Endothelial cell of umbilical vein (primary cell): ENCODE results near the gene PHLPP1. TPM values are rescaled to one million over a fixed set of nuclear protein-coding genes. Genes with fewer than 3 reads are reported as not detected.

Experiments used
- BruUV-seq: library from RNA; stranded (reverse); fragments of 400-500 nt; replicated peaks from 2 replicates; lab custom pipeline; 2021; lab: Mats Ljungman, UMichigan
- CTCF ChIA-PET: fragments of 300-600, 350-600 bp; sonication (Branson Sonifier 250); formaldehyde crosslinking; loops from one replicate; lab custom pipeline; 2021; ENCODE audit warnings: antibody characterized with exemption, inconsistent platforms; lab: Charles Lee
- POLR2A ChIA-PET: fragments of 300-600, 350-600 bp; sonication (Branson Sonifier 250); formaldehyde crosslinking; loops from one replicate; lab custom pipeline; 2021; ENCODE audit warnings: antibody characterized with exemption, inconsistent platforms; lab: Charles Lee
- DNase-seq: peaks from one replicate; pipeline ENCODE4 v3.0.0-alpha.2; 2011; ENCODE audit warnings: low read depth, low spot score
- FAIRE-seq: peaks from 2 replicates; lab custom pipeline; 2011; peaks lifted over from hg19 to GRCh38; lab: Jason Lieb, UNC
- H2AFZ ChIP-seq: 2 replicates; pipeline ENCODE4 v1.6.0; 2012; ENCODE audit warnings: low read depth, low read length, control low read depth, inconsistent platforms
- H3K27ac ChIP-seq: 2 replicates; pipeline ENCODE4 v1.5.1; 2011; ENCODE audit warnings: low read depth, mild to moderate bottlenecking, control low read depth, low read length, moderate library complexity; ENCODE audit not compliant: insufficient read depth
- H3K27me3 ChIP-seq, 2 experiments: 2 replicates each; pipeline versions ENCODE4 v1.6.0 to v1.6.1; 2011; ENCODE audit warnings: low read length in 2 of 2, mixed read lengths in 1 of 2; ENCODE audit not compliant: control insufficient read depth in 2 of 2, insufficient read depth in 2 of 2
- H3K36me3 ChIP-seq, 2 experiments: 2 replicates in 1 of 2; 3 replicates in 1 of 2; pipeline ENCODE4 v1.5.1; 2011; ENCODE audit warnings: low read length in 2 of 2, mild to moderate bottlenecking in 1 of 2, moderate library complexity in 1 of 2; ENCODE audit not compliant: control insufficient read depth in 2 of 2, insufficient read depth in 2 of 2; ENCODE audit errors: extremely low read depth in 1 of 2
- H3K4me1 ChIP-seq: 3 replicates; pipeline ENCODE4 v1.5.1; 2011; ENCODE audit warnings: mild to moderate bottlenecking, low read length; ENCODE audit not compliant: control insufficient read depth, insufficient read depth; ENCODE audit errors: extremely low read depth
- H3K4me2 ChIP-seq: 2 replicates; pipeline ENCODE4 v1.6.1; 2011; ENCODE audit warnings: low read length, control low read depth, mixed read lengths; ENCODE audit not compliant: insufficient read depth
- H3K4me3 ChIP-seq, 3 experiments: fragments of 200-600 bp in 1 of 3; sonication (generic), shearing (Covaris generic) in 1 of 3; replicated peaks in 1 of 3; 2 replicates each; pipeline ENCODE4 v1.5.1; 2011 to 2016; ENCODE audit warnings: control low read depth in 3 of 3, low read length in 3 of 3, mild to moderate bottlenecking in 2 of 3, inconsistent platforms in 1 of 3, low read depth in 1 of 3, moderate library complexity in 1 of 3; ENCODE audit not compliant: insufficient read depth in 1 of 3
- H3K79me2 ChIP-seq: 2 replicates; pipeline ENCODE4 v1.6.0; 2012; ENCODE audit warnings: low read length, inconsistent platforms; ENCODE audit not compliant: control insufficient read depth, insufficient read depth
- H3K9ac ChIP-seq: replicated peaks from 2 replicates; pipeline ENCODE3; 2011; ENCODE audit warnings: low read length, control low read depth; ENCODE audit not compliant: insufficient read depth; ENCODE audit errors: extremely low read depth
- H3K9me1 ChIP-seq: replicated peaks from 3 replicates; pipeline ENCODE4 v1.6.0; 2011; ENCODE audit warnings: mild to moderate bottlenecking, low read length; ENCODE audit not compliant: control insufficient read depth, insufficient read depth; ENCODE audit errors: extremely low read depth
- H3K9me3 ChIP-seq: replicated peaks from 2 replicates; pipeline ENCODE4 v1.5.1; 2012; ENCODE audit warnings: low read length, inconsistent platforms; ENCODE audit not compliant: control insufficient read depth, insufficient read depth
- H4K20me1 ChIP-seq: replicated peaks from 2 replicates; pipeline ENCODE3; 2011; ENCODE audit warnings: mild to moderate bottlenecking, low read length; ENCODE audit not compliant: control insufficient read depth, insufficient read depth; ENCODE audit errors: extremely low read depth
- CTCF ChIP-seq, 2 donors: IDR thresholded peaks; 1 replicate in 1 of 2; 2 replicates in 1 of 2; pipeline ENCODE4 v1.5.1; 2011; ENCODE audit warnings: low read length in 2 of 2, mild to moderate bottlenecking in 2 of 2, moderate library complexity in 2 of 2, control low read depth in 1 of 2, inconsistent platforms in 1 of 2, low read depth in 1 of 2; ENCODE audit not compliant: insufficient read depth in 1 of 2; ENCODE audit errors: extremely low read depth in 1 of 2
- EZH2 ChIP-seq: IDR thresholded peaks from 2 replicates; pipeline ENCODE4 v1.6.1; 2012; ENCODE audit warnings: borderline replicate concordance, low read depth, mild to moderate bottlenecking, moderate library complexity, low read length, inconsistent platforms; ENCODE audit not compliant: severe bottlenecking
- FOS ChIP-seq: IDR thresholded peaks from 2 replicates; pipeline ENCODE4 v1.6.1; 2011; ENCODE audit warnings: mild to moderate bottlenecking, low read length, moderate library complexity, borderline replicate concordance; ENCODE audit not compliant: insufficient read depth
- GATA2 ChIP-seq: IDR thresholded peaks from 2 replicates; pipeline ENCODE4 v1.7.0; 2011; ENCODE audit warnings: low read depth, mild to moderate bottlenecking, moderate library complexity, mixed read lengths, low read length; ENCODE audit not compliant: insufficient read length, insufficient read depth
- JUN ChIP-seq: IDR thresholded peaks from 2 replicates; pipeline ENCODE4 v1.6.1; 2011; ENCODE audit warnings: borderline replicate concordance, low read depth; ENCODE audit not compliant: insufficient read length, insufficient read depth
- MAX ChIP-seq: IDR thresholded peaks from 2 replicates; pipeline ENCODE4 v1.6.1; 2011; ENCODE audit not compliant: insufficient read depth, insufficient read length
- MYC ChIP-seq: IDR thresholded peaks from one replicate; pipeline ENCODE4 v1.6.1; 2011; ENCODE audit warnings: mild to moderate bottlenecking, low read depth, low read length
- POLR2A ChIP-seq: IDR thresholded peaks from 2 replicates; pipeline ENCODE4 v1.6.1; 2012; ENCODE audit warnings: low read depth, mild to moderate bottlenecking, control low read depth, low read length
- POLR2AphosphoS5 ChIP-seq: IDR thresholded peaks from 2 replicates; pipeline ENCODE4 v1.6.1; 2012; ENCODE audit warnings: low read depth, mild to moderate bottlenecking, control low read depth, low read length, moderate library complexity; ENCODE audit not compliant: insufficient read depth
- dilution Hi-C: fragments of 300-500 bp; cut with MboI; formaldehyde crosslinking; loops from one replicate; pipeline ENCODE4 v1.15.0; 2019; ENCODE audit warnings: low sequenced_read_pairs; ENCODE audit not compliant: extremely low pct_ligation_motif_present
- intact Hi-C: fragments of 100-400 bp; cut with micrococcal nuclease; formaldehyde crosslinking; loops from one replicate; pipeline ENCODE4 v1.10.0; 2022
- polyA plus RNA-seq, 4 experiments: library from polyadenylated mRNA; depleted of rRNA in 3 of 4; stranded (reverse) in 3 of 4; unstranded in 1 of 4; fragments of >200 nt; gene quantifications; 2 replicates each; pipeline versions ENCODE4 v1.2.1 to v1.2.3, GENCODE V29; 2011 to 2012; ENCODE audit warnings: missing spikeins in 1 of 4
- total RNA-seq: library from RNA; stranded (reverse); gene quantifications from 2 replicates; pipeline ENCODE4 v1.2.3, GENCODE V29; 2021

The PHLPP1 gene
- total and polyA plus RNA-seq, 2 donors (not counting 3 experiments of a cell fraction or from before 2014, with no cell fraction given): 4.0 to 10.8 TPM

GRCh38 chr18:62990653-62991052 lies 275.3 kb downstream of the PHLPP1 start:
- no peak overlapping the region for H3K9ac ChIP-seq
- CTCF ChIA-PET: no interaction called here
- TF ChIP-seq CTCF (IDR thresholded peaks at IDR 0.05; ENCODE audit: extremely low read depth in 1 of 2, insufficient read depth in 1 of 2, low read depth in 1 of 2, low read length in 2 of 2) (no peak), FOS (no peak), JUN (no peak), MAX (no peak), EZH2 (no peak), GATA2 (no peak), POLR2AphosphoS5 (no peak), MYC (no peak), POLR2A (no peak)
- H3K27me3 ChIP-seq: peaks cover 2 to 4% of the 10 kb centered on the region in 2 experiments
- H3K4me3 ChIP-seq: no peak overlapping the region
- BruUV-seq: no TSS peak
- H3K9me3 ChIP-seq: no peaks in the 10 kb centered on the region
- H3K27ac ChIP-seq: no peak overlapping the region
- no peak overlapping the region for H2AFZ ChIP-seq
- H4K20me1 ChIP-seq: no peaks in the 10 kb centered on the region
- no peaks in the 10 kb centered on the region for H3K36me3 ChIP-seq
- DNase-seq (no peak), FAIRE-seq (no peak)
- POLR2A ChIA-PET: interaction anchor here (0.6 kb wide), 1 partner anchor 382 kb away, joined by 3 read pairs; no protein-coding TSS in a partner anchor
- no peaks in the 10 kb centered on the region for H3K79me2 ChIP-seq
- H3K4me2 ChIP-seq: no peak overlapping the region
- H3K9me1 ChIP-seq: no peaks in the 10 kb centered on the region
- dilution Hi-C loops: no loop called here
- intact Hi-C loops: no loop called here
- no peaks in the 10 kb centered on the region for H3K4me1 ChIP-seq
